WI38 (cell line): ENCODE results near the gene KISS1.
"Not testable (repeated sequence)": the region's sequence is repeated elsewhere in the genome, so short reads cannot be mapped to it uniquely, and the experiment has no call there.

Source experiments
- H3K4me3 ChIP-seq: 2 replicates; pipeline ENCODE4 v1.5.1; 2011; ENCODE audit warnings: low read depth, mild to moderate bottlenecking, control low read depth, low read length
- CTCF ChIP-seq: IDR thresholded peaks from 2 replicates; pipeline ENCODE4 v1.5.1; 2012; ENCODE audit warnings: low read depth, mild to moderate bottlenecking, control low read depth, low read length

The KISS1 gene

GRCh38 chr1:204196068-204196795 lies at the start of gene KISS1:
TSS of gene KISS1 (minus strand) at chr1:204196491. CDS start at chr1:204192876, 3,615 bp downstream.
- no peak for TF ChIP-seq CTCF
- peak within 1 kb of the TSS; percentile 10; the same call in 1 of the 2 replicates for H3K4me3 ChIP-seq

GRCh38 chr1:204242920-204243319 lies 46.6 kb upstream of the KISS1 start:
- no peak for TF ChIP-seq CTCF
- no peak overlapping the region for H3K4me3 ChIP-seq

- H3K4me3 ChIP-seq: no peak overlapping the region
- TF ChIP-seq CTCF: no peak
Measured at GRCh38 chr1:204241914-204242313, 45.6 kb upstream of the KISS1 start.

- H3K4me3 ChIP-seq: no peak overlapping the region
- no peak for TF ChIP-seq CTCF
Measured at GRCh38 chr1:204241050-204241449, 44.8 kb upstream of the KISS1 start.

GRCh38 chr1:204240233-204240632 lies 43.9 kb upstream of the KISS1 start:
- TF ChIP-seq CTCF: no peak
- H3K4me3 ChIP-seq: no peak overlapping the region

- H3K4me3 ChIP-seq: not testable (repeated sequence)
Measured at GRCh38 chr1:204239401-204239800, 43.1 kb upstream of the KISS1 start.

- not testable (repeated sequence) for H3K4me3 ChIP-seq
Measured at GRCh38 chr1:204238520-204238919, 42.2 kb upstream of the KISS1 start.

GRCh38 chr1:204237515-204237914 lies 41.2 kb upstream of the KISS1 start:
- not testable (repeated sequence) for H3K4me3 ChIP-seq

- no peak overlapping the region for H3K4me3 ChIP-seq
- no peak for TF ChIP-seq CTCF
Measured at GRCh38 chr1:204232526-204232925, 36.2 kb upstream of the KISS1 start.
